GM11168 (cell line): Measurements from ENCODE around the gene CYFIP2.

Source experiments
- in situ Hi-C: fragments of 300-500 bp; cut with MboI; formaldehyde crosslinking; loops from one replicate; pipeline ENCODE4 v1.12.0; 2022; ENCODE audit warnings: low sequenced_read_pairs; ENCODE audit not compliant: unreplicated experiment

Gene CYFIP2

GRCh38 chr5:157347301-157348048 is 81.6 kb downstream of the CYFIP2 start:
- in situ Hi-C loops, result no loop called here

GRCh38 chr5:157348049-157348400 is 82.1 kb downstream of the CYFIP2 start:
- in situ Hi-C loops, result no loop called here

GRCh38 chr5:157350939-157351801 is 85.2 kb downstream of the CYFIP2 start:
- in situ Hi-C loops, result no loop called here

GRCh38 chr5:157351802-157352092 is 85.8 kb downstream of the CYFIP2 start:
- in situ Hi-C loops, result no loop called here

- in situ Hi-C loops, result no loop called here
Observed at GRCh38 chr5:157352756-157353340, 86.9 kb downstream of the CYFIP2 start.

GRCh38 chr5:157354800-157355199 is 88.9 kb downstream of the CYFIP2 start:
- in situ Hi-C loops, result no loop called here

- in situ Hi-C loops, result no loop called here
Observed at GRCh38 chr5:157356576-157356975, 90.7 kb downstream of the CYFIP2 start.

- in situ Hi-C loops, result no loop called here
Observed at GRCh38 chr5:157357823-157358222, 91.9 kb downstream of the CYFIP2 start.

- in situ Hi-C loops, result no loop called here
Observed at GRCh38 chr5:157358871-157359270, 92.9 kb downstream of the CYFIP2 start.

- in situ Hi-C loops, result no loop called here
Observed at GRCh38 chr5:157359356-157360055, 93.6 kb downstream of the CYFIP2 start.

- in situ Hi-C loops, result no loop called here
Observed at GRCh38 chr5:157362012-157362411, 96.1 kb downstream of the CYFIP2 start.

GRCh38 chr5:157362502-157362901 is 96.6 kb downstream of the CYFIP2 start:
- in situ Hi-C loops, result no loop called here

GRCh38 chr5:157362982-157363381 is 97.1 kb downstream of the CYFIP2 start:
- in situ Hi-C loops, result no loop called here

- in situ Hi-C loops, result no loop called here
Observed at GRCh38 chr5:157365732-157366131, 99.8 kb downstream of the CYFIP2 start.

GRCh38 chr5:157366741-157367674 is 101.1 kb downstream of the CYFIP2 start:
- in situ Hi-C loops, result no loop called here

GRCh38 chr5:157369507-157369906 is 103.6 kb downstream of the CYFIP2 start:
- in situ Hi-C loops, result no loop called here

- in situ Hi-C loops, result no loop called here
Observed at GRCh38 chr5:157370967-157371366, 105.0 kb downstream of the CYFIP2 start.

GRCh38 chr5:157371655-157372471 is 105.9 kb downstream of the CYFIP2 start:
- in situ Hi-C loops, result no loop called here

GRCh38 chr5:157372472-157372822 is 106.5 kb downstream of the CYFIP2 start:
- in situ Hi-C loops, result no loop called here
